ENCODE data around the gene ZRANB1. TPM values are rescaled to one million over a fixed set of nuclear protein-coding genes. Genes with fewer than 3 reads are reported as not detected.

ZRANB1 gene
- total RNA-seq, 1 donor from 2014 or later = 21.8 TPM

DNA sequence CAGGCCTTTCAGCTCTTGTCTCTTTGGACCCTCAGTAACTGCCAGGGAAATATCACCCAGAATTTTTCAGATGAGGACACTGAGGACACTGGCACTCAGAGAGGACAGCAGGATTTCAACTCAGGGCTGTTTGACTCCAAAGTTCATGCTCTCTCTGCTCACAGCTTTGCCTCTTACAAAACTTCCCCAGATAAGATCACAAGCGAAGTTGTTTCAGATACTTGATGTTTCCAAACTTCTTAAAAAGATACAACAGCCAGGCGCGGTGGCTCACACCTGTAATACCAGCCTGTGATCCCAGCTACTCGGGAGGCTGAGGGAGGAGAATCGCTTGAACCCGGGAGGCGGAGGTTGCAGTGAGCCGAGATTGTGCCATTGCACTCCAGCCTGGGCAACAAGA lies 32.4 kb upstream of the ZRANB1 start:
- peaks cover 11% of the 10 kb centered on the region for H3F3A ChIP-seq (ENCODE audit: low read depth)
- no peak overlapping the region for H3K4me3 ChIP-seq
- H3K9me3 Mint-ChIP-seq = no peaks in the 10 kb centered on the region
- H3K79me2 ChIP-seq (ENCODE audit: low read depth) = no peaks in the 10 kb centered on the region
- H3K4me3 Mint-ChIP-seq = no peak overlapping the region
- no peak for DNase-seq (ENCODE audit: low spot score)
- H3K27me3 ChIP-seq = no peaks in the 10 kb centered on the region
- H3K9me3 ChIP-seq (ENCODE audit: low read depth) = no peaks in the 10 kb centered on the region
- peaks cover 6% of the 10 kb centered on the region for H3K4me1 ChIP-seq
- no peaks in the 10 kb centered on the region for H3K36me3 ChIP-seq
- no peaks in the 10 kb centered on the region for H3K36me3 Mint-ChIP-seq
- no peak overlapping the region for H3K9ac ChIP-seq
- H3K4me1 Mint-ChIP-seq = peaks cover 15% of the 10 kb centered on the region
- H3K27me3 Mint-ChIP-seq (ENCODE audit: insufficient read depth, low read depth) = peaks cover 2% of the 10 kb centered on the region
- no peak overlapping the region for H2AFZ ChIP-seq (replicated peaks)
- no peak overlapping the region for H3K4me2 ChIP-seq
- no peak overlapping the region for H3K27ac Mint-ChIP-seq
- H3K27ac ChIP-seq = no peak overlapping the region
- no peaks in the 10 kb centered on the region for H4K20me1 ChIP-seq (ENCODE audit: low read depth)
- TF ChIP-seq, protein P1, sequence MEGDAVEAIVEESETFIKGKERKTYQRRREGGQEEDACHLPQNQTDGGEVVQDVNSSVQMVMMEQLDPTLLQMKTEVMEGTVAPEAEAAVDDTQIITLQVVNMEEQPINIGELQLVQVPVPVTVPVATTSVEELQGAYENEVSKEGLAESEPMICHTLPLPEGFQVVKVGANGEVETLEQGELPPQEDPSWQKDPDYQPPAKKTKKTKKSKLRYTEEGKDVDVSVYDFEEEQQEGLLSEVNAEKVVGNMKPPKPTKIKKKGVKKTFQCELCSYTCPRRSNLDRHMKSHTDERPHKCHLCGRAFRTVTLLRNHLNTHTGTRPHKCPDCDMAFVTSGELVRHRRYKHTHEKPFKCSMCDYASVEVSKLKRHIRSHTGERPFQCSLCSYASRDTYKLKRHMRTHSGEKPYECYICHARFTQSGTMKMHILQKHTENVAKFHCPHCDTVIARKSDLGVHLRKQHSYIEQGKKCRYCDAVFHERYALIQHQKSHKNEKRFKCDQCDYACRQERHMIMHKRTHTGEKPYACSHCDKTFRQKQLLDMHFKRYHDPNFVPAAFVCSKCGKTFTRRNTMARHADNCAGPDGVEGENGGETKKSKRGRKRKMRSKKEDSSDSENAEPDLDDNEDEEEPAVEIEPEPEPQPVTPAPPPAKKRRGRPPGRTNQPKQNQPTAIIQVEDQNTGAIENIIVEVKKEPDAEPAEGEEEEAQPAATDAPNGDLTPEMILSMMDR (IDR thresholded peaks at IDR 0.05) = no peak
- TF ChIP-seq EZH2phosphoT487 (IDR thresholded peaks at IDR 0.05) (no peak), EZH2 (IDR thresholded peaks at IDR 0.05) (no peak)

DNA sequence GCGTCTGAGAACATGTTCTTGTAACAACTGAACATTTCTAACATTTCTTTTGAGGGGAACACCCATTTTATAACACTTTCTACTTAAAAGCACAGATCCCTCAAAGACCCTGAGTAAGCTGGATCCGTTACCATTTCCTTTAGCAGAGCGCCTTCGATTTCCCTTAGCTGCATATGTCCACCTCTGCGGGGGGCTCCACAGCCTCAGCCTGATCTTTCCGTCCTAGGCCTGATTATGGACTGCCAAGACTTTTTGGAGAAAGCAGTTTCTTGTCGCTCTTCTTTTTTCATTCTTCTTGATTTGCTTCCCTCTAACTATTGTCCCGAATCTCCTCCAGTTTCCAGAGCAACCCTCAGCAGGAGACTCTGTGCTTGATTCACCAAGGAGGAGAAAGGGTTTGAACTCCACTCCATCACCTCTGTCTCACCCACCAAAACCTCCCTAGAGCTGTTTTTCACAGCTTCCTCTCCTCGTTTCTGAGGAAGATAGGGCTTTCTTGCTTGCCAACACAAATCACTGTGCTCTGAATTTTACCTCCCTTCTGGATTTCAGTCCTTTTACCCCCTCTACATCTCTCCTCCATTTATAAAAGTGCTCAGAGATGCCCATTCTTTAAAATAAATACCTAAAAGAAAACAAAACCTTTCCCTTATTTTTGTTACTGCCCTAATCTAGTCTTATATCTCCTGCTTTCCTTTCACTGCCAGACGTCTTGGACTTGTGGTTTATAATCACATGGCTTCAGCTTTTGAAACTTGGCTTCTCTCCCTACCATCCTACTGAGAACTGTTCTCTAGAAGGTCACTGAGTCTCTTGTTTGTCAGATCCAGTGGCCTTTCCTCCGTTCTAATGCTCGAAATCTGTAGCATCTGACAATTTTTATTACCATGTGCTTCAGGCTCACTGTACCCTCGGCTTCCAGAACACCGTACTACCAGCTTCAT lies 30.5 kb upstream of the ZRANB1 start:
- Histone ChIP-seq H3K27ac (no peak overlapping the region), H3F3A (ENCODE audit: low read depth) (peaks cover 11% of the 10 kb centered on the region)
- H3K36me3 Mint-ChIP-seq = no peaks in the 10 kb centered on the region

DNA sequence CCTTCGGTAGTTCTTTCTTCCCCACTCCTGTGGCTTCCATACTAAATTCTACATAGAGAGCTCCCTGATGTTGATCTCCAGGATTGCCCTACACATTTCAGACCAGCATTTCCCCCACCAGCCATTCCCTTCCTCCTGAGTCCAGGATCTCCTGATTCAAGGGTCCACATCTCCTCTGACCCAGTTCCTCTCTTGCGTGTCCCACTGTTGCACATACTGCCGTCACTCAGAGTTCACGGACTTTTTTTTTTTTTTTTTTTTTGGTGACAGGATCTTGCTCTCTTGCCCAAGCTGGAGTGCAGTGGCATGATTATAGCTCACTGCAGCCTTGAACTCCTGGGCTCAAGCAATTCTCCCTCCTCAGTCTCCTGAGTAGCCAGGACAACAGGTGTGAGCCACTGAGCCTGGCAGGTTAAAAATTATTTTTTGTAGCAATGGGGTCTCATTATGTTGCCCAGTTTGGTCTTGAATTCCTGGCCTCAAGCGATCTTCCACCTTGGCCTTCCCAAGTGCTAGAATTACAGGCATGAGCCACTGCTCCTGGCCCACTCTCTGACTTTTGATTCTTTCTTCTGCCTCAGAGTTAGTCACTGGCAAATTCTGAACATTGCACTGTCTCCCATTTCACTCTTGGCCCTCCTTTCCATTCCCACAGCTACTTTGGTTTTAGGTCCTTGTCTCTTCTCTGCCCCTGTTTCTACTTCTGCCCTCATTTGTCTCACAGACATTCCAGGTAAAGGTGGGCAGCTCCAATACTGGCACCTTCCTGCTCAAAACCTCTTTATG lies 29.6 kb upstream of the ZRANB1 start:
- Mint-ChIP-seq H3K27ac (peak overlapping the region; percentile 87), H3K9me3 (no peaks in the 10 kb centered on the region), H3K36me3 (no peaks in the 10 kb centered on the region), H3K4me1 (peaks cover 24% of the 10 kb centered on the region), H3K4me3 (no peak overlapping the region), H3K27me3 (ENCODE audit: insufficient read depth, low read depth) (peaks cover 7% of the 10 kb centered on the region)
- no peaks in the 10 kb centered on the region for H3K27me3 ChIP-seq
- TF ChIP-seq EZH2phosphoT487 (IDR thresholded peaks at IDR 0.05) (no peak), EZH2 (IDR thresholded peaks at IDR 0.05) (no peak)
- TF ChIP-seq, protein P1 (IDR thresholded peaks at IDR 0.05) = no peak
- no peaks in the 10 kb centered on the region for H3K9me3 ChIP-seq (ENCODE audit: low read depth)
- H4K20me1 ChIP-seq (ENCODE audit: low read depth) = no peaks in the 10 kb centered on the region
- H3K4me3 ChIP-seq = no peak overlapping the region
- no peak overlapping the region for H3K27ac ChIP-seq
- no peak overlapping the region for H3K9ac ChIP-seq
- no peak for DNase-seq (ENCODE audit: low spot score)
- peaks cover 12% of the 10 kb centered on the region for H3K4me1 ChIP-seq
- H2AFZ ChIP-seq (replicated peaks) = no peak overlapping the region
- H3K4me2 ChIP-seq = no peak overlapping the region
- peaks cover 11% of the 10 kb centered on the region for H3K79me2 ChIP-seq (ENCODE audit: low read depth)
- peaks cover 12% of the 10 kb centered on the region for H3F3A ChIP-seq (ENCODE audit: low read depth)
- no peaks in the 10 kb centered on the region for H3K36me3 ChIP-seq

More for the DNA sequence above, 30.5 kb upstream of the ZRANB1 start:
- Mint-ChIP-seq H3K4me3 (no peak overlapping the region), H3K9me3 (no peaks in the 10 kb centered on the region), H3K27ac (peak overlapping the region; percentile 87), H3K27me3 (ENCODE audit: insufficient read depth, low read depth) (peaks cover 7% of the 10 kb centered on the region), H3K4me1 (peaks cover 24% of the 10 kb centered on the region)
- DNase-seq (ENCODE audit: low spot score) = no peak
- H3K4me1 ChIP-seq = peaks cover 12% of the 10 kb centered on the region
- H3K36me3 ChIP-seq = no peaks in the 10 kb centered on the region
- H4K20me1 ChIP-seq (ENCODE audit: low read depth) = no peaks in the 10 kb centered on the region
- TF ChIP-seq EZH2phosphoT487 (IDR thresholded peaks at IDR 0.05) (no peak), EZH2 (IDR thresholded peaks at IDR 0.05) (no peak)
- TF ChIP-seq, protein P1 (IDR thresholded peaks at IDR 0.05) = no peak
- H3K9me3 ChIP-seq (ENCODE audit: low read depth) = no peaks in the 10 kb centered on the region
- no peak overlapping the region for H3K9ac ChIP-seq
- H3K4me2 ChIP-seq = peak overlapping the region; percentile 3
- no peak overlapping the region for H3K4me3 ChIP-seq
- H3K79me2 ChIP-seq (ENCODE audit: low read depth) = peaks cover 11% of the 10 kb centered on the region
- H3K27me3 ChIP-seq = no peaks in the 10 kb centered on the region
- peak overlapping the region; percentile 88 for H2AFZ ChIP-seq (replicated peaks)

Data from neural progenitor cell (in vitro differentiated cells).